Bronchus fibroblast of lung (primary cell): ENCODE data around the gene WWP2. TPM values are rescaled to one million over a fixed set of nuclear protein-coding genes. Genes with fewer than 3 reads are reported as not detected.

Experiments
- total RNA-seq: library from RNA; depleted of rRNA; stranded (reverse); fragments of >200 nt; gene quantifications from 2 replicates; pipeline ENCODE4 v1.2.3, GENCODE V29; 2015

Gene WWP2
- total RNA-seq, result 18.4 and 21.5 TPM in 2 replicates

DNA sequence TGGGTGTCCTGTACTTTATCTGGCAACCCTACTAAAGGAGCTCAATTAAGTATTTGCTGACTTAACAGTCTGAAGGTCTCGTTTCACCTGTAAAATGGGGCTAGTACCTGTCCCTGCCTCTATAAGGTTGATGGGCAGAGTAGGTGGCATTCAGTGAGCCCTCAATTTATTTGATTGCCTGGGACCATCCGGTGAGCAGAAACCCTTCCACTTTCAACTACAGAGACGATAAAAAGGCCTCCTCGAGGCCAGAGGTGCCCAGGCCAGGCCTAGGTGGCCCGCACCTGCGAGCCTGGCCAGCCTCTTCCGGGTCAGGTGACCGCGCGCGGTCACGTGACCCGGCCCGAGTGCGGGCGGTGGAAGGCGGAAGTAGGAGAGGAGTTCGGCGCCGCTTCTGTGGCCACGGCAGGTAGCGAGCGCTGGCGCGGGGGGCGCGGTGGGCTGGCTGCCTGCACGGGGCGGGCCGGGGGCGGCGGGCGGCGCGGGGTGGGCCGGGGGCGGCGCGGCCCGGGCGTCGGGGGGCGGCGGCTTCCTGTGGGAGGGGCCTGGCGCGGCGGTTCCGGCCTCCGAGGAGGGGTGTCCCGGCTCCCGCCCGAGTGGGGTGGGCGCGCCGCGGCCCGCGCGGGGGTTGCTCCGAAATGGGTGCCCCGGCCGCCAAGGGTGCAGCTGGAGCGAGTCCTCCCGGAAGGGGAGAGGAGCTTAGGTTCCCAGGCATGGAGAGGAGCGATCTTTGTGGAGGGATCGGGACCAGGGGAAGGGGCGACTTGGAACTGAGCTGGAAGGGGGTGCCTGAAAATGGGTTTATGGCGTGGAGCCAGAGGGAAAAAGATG is at the start of gene WWP2:
Gene WWP2, plus strand, starts transcription at position 350 of the 831 bp plus-strand sequence. CDS start 24,679 bp downstream, outside the sequence.

DNA sequence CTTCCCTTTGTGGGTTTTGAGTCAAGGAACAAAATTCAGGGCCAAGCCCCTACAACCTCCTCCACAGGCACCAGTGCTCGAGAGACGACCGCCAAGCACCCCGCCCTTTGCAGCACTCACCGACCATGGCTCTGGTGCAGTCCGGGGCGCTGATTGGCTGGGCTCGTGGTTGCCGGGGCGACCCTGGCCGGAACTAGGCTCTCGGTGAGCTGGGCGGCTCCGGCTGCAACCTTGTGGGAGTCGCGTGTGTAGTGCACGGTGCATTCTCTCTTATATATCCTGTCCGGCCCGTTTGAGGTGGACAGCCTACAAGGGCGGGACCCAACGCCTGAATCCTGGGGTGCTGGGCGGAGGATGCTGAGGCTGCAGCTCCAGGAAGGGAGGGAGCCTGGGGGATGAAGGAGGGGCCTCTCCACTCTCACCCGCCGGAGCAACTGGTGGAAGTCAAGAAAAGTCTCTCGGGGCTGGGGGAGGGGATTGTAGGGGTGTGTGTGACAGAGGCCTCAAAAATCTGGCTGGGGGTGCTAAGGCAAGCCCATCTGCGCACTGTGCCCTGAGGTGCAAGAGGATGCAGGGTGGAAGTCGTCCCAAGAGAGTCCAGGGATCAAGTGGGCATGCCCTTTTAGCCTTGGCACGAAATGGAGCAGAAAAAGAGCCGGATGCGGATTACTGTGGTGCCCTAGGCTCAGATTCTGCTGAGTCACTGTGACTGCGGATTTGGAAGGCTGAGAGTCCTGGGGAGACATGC is 35.6 kb upstream of the WWP2 start, which contains the start of gene NQO1:
Gene NQO1, minus strand, starts transcription at position 248 of the 748 bp plus-strand sequence. Its CDS starts 121 bp downstream, at position 127.

DNA sequence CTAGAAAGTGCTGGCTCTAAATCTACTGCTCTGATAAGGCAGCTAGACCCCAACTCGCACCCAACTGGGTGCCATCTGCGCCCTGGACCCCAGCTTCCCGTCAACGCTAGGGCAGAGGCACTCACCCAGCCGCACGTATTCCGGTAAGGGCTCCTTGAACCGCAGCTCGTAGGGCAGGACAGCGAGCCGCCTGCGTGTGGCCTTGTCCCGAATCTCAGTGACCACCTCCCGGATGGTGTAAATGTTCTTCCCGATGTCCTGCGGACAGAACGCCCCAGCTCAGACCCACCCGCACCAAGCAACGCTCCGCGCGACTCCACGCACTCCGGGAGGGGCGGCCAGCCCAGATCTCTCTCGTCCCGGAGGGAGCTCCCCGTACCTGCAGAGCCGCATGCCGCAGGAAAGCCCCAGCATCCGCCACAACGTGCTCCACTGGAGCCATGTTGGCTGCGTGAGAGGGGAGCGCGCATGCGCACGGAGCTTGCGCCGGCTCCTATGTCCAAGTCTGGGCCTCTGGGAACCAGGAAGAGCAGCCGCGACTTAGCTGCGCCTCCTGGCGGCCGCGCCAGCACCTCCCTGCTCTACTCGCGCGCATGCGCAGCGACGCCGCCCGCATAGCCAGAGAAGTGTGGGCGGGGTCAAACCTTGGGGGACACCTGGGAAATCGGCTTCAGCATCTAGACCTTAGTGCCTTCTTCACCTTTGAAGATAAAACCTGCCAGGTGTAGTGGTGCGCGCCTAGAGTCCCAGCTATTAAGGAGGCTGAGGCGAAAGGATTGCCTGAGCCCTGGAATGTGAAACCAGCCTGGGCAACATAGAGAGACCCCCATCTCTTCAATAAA is 7.4 kb upstream of the WWP2 start, which contains the start of gene NOB1:
Gene NOB1, minus strand, starts transcription at position 458 of the 842 bp plus-strand sequence. Its CDS starts 16 bp downstream, at position 442.

DNA sequence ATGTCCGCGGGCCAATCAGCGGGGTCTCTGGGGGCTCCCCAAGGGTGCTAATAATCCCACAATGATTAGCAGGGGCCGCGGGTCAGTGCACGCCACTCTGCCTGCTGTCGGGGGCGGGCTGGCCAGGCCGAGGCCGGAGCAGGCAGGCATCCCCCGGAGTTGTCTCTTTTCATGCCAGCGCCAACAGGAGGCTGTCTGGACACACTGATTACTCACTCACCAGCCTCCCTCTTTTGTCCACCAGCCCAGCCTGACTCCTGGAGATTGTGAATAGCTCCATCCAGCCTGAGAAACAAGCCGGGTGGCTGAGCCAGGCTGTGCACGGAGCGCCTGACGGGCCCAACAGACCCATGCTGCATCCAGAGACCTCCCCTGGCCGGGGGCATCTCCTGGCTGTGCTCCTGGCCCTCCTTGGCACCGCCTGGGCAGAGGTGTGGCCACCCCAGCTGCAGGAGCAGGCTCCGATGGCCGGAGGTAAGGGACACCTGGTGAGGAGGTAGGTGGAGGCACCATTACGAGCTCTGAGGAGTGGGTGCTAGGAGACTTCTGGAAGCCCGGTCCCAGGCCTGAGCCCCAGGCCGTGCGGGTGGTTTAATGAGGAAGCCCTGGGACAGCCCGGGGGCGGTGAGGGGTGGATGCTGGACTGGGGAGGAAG is 189.0 kb downstream of the WWP2 start, which contains the start of gene CLEC18A:
Gene CLEC18A, plus strand, starts transcription at position 318 of the 655 bp plus-strand sequence. Its CDS starts 33 bp downstream, at position 351.

Other genes with a start within 250 kb of the WWP2 start
- 4.0 and 4.7 TPM in 2 replicates for gene NFAT5, start 196.4 kb upstream of the WWP2 start, total RNA-seq
- gene NQO1, start 35.8 kb upstream of the WWP2 start, total RNA-seq, result 161 and 170 TPM in 2 replicates
- gene NOB1, start 7.4 kb upstream of the WWP2 start, total RNA-seq, result 36.1 and 43.0 TPM in 2 replicates
- gene CLEC18A, start 189.0 kb downstream of the WWP2 start, total RNA-seq, result 0.17 TPM in 1 of 2 replicates, not detected in the other